GM23248 (cell line): ENCODE data around the gene CROCC.
"Not testable (repeated sequence)": the region's sequence is repeated elsewhere in the genome, so short reads cannot be mapped to it uniquely, and the experiment has no call there.

ENCODE experiments used
- EZH2 ChIP-seq: fragments of 200-600 bp; sonication (generic); IDR thresholded peaks from 2 replicates; pipeline ENCODE4 v1.6.1; 2018; ENCODE audit warnings: antibody characterized with exemption, mild to moderate bottlenecking; ENCODE audit not compliant: insufficient read depth, poor library complexity, severe bottlenecking
- EZH2phosphoT487 ChIP-seq: fragments of 200-600 bp; sonication (generic); IDR thresholded peaks from 2 replicates; pipeline ENCODE4 v1.6.1; 2018; ENCODE audit warnings: antibody characterized with exemption, moderate library complexity, mild to moderate bottlenecking, low read depth; ENCODE audit not compliant: insufficient read depth

GRCh38 chr1:16872152-16873075 lies 49.3 kb upstream of the CROCC start:
- TF ChIP-seq EZH2, EZH2phosphoT487: not testable (repeated sequence)
